AML-193 (cell line): ENCODE measurements around the gene RHEBL1.
A peak's percentile ranks its signal among the peaks of the same experiment; 100 is the strongest.

ENCODE experiments used
- DNase-seq, 2 experiments: peaks; one replicate each; lab custom pipeline; 2025; lab: John Stamatoyannopoulos, UW

The RHEBL1 gene

DNA sequence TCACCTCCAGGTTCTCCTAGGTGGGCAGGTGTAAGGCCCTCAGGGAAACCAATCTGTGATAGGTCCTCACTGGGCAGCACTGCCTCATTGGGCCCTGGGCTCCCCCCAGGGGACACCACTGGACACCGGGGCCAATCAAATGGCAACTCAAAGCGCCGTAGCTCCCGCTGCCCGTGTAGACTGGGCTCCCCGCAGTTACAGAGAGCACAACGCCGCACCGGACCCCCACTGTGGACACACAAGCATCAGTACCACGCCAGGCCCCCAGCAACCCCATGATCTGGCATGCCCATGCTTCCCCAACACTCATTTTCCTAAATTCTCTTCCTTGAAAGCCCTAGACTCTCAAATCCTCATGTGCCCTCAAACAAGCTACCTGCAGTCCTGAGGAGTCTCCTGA is 15.3 kb downstream of the RHEBL1 start:
- DNase-seq, result no peak

DNA sequence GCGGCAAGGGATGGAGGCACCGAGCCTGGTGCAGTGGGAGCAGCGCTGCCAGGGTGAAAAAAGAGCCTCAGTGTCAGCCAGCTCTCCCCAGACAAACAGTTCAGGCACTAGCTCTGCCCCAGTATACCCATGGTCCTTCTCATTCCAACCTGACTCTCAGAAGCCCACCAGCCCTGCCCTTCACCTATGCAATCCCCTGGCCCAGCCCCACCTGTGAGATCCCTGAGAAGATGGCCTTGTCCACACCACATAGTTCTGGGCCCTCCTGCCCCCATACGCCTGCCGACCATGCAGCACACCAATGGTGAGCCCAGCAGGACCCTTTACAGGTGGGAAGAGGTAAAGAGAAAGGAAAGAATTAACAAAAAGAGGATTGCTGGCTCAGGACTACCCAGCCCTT is 15.7 kb downstream of the RHEBL1 start:
- DNase-seq, result no peak

DNA sequence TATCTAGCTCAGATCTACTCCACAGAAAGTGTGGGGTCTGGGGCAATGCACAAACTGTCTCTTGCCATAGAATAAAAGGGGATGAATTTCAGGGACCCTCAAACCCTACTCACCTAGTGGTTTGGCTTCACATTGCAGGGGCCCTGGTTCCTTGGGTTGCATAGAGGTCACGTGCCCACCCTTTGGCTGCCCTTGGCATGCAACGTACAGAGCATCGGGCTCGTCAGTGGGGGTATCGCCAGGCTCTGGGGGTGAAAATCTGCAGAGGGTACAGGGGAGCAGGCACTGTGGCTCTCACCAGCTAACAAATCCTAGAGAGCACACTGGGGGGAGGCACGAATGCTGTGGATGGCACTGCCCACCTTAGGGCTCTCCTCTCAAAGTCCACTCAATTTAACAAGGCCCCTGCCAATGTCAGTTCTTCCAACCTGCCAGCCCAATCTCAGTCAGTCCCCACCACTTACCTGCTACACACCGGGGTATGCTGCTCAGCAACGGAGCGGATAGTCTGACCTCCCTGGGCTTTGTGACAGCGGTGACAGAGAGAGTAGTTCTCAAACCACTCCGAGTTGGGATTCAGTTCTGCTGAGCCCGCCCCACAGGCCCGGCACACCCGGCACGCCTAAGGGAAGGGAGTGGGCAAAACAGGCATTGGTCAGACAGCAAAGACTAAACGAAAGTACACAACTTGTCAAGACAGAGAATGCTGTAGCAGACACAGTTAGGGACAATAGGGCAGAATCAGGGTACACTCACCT is 17.1 kb downstream of the RHEBL1 start:
- no peak for DNase-seq

DNA sequence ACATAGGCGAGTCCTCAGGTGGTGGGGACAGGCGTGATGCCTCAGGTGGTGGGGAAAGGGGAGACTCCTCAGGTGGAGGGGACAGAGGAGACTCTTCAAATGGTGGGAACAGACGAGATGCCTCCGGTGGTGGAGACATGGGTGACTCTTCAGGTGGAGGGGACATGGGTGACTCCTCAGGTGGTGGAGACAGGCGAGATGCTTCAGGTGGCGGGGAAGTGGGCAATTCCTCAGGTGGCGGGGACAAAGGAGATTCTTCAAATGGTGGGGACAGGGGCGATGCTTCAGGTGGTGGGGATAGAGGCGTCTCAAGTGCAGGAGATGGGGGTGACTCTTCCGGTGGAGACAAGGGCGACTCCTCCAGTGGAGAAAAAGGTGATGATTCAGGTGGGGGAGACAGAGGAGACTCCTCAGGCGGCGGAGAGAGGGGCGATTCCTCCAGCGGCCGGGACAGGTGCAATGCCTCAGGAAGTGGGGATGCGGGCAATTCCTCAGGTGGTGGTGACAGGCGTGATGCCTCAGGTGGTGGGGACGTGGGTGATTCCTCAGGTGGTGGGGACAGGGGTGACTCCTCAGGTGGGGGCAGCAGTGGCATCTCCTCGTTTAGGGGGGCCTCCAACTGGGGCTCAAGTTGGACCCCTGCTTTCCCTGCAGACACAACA is 17.9 kb downstream of the RHEBL1 start:
- DNase-seq, result no peak

DNA sequence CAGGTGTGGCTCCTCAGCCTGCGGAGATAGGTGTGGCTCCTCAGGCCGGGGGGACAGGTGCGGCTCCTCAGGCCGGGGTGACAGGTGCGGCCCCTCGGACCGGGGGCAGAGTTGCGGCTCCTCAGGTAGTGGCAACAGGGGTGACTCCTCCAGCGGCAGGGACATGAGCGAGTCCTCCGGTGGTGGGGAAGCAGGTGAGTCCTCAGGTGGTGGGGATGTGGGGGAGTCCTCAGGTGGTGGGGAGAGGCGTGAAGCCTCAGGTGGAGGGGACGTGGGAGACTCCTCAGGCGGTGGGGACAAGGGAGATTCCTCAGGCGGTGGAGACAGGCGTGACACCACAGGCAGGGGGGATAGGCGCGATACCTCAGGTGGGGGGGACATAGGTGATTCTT is 18.4 kb downstream of the RHEBL1 start:
- no peak for DNase-seq

DNA sequence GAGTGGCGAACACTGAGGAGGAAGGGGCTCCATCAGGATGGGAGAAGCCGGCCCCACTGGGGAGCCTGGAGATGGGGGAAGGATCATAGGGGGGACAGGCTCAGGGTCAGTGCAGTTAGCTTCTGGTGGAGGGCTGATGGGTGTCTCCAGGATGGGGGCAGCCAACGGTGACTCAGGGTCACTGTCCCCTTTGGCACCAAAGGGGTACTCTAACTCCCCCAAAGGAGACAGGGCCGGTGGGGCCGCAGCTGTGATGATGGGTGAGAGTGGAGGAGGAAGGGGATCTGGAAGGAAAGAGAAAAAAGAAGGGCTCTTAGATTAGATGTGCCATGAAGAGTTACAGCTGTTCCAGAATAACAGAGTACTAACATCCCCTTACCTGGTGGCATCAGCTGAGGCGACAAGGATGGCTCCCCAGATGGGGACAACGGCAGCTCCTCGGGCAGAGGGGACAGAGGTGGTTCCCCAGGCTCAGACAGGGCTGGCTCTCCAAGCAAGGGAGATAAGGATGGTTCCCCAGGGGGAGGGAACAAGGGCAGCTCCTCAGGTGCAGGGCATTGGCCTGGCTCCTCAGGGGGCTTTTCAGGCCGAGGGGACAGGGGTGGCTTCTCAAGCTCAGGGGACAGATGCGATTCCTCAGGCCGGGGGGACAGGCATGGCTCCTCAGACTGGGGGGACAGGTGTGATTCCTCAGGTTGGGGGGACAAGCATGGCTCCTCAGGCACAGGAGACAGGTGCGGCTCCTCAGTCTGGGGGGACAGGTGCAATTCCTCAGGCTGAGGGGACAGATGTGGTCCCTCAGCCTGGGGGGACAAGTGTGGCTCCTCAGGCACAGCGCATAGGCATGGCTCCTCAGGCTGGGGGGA is 19.0 kb downstream of the RHEBL1 start:
- DNase-seq, result no peak

DNA sequence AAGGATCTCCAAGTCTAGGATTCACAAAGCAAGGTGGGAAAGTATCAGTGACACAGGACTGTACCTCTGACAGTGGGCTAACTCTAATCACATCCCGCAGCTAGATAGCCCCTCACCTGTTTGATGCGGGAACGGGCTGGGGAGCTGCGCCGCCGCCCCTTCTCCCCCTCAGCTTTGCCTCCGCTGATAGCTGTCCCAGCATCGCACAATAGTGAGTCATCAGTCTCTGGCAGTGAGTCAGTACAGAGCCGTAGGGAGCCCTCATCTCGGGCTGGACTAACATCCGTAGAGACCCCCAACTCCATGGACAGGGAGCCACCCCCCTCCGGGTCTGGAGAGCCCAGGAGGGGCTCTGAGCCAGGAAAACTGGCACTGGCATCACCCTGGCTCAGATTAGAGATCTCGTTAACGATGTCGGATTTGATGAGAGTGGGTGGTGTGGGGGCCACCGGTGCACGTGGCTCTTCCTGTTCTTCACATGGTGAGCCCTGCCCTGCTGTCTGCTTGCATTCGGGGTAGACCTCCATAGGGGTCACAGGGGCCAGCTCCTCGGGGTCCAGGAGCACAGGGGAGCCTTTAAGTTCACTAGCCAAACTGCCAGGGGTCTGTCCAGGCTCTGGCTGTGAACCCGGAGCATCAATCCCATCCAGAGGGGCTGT is 20.1 kb downstream of the RHEBL1 start:
- no peak for DNase-seq

DNA sequence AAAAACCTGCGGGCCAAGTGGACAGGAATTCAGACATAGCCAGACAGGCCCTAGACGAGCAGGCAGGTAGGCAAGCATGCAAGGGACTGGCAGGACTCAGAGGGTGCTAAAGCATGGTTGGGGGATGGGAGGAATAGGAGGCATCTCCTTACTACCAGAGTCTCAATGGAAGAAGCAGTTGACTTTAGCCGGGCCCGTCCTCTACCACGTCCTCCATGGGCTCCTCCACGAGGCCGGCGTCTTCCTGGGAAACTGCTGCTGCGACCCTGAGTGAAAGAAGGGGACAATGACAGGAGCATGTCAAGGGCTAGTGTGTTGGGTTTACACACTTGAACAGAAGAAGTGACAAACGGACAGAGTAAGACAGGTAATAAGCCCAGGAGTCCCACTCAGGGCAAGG is 20.8 kb downstream of the RHEBL1 start:
- DNase-seq, result no peak

DNA sequence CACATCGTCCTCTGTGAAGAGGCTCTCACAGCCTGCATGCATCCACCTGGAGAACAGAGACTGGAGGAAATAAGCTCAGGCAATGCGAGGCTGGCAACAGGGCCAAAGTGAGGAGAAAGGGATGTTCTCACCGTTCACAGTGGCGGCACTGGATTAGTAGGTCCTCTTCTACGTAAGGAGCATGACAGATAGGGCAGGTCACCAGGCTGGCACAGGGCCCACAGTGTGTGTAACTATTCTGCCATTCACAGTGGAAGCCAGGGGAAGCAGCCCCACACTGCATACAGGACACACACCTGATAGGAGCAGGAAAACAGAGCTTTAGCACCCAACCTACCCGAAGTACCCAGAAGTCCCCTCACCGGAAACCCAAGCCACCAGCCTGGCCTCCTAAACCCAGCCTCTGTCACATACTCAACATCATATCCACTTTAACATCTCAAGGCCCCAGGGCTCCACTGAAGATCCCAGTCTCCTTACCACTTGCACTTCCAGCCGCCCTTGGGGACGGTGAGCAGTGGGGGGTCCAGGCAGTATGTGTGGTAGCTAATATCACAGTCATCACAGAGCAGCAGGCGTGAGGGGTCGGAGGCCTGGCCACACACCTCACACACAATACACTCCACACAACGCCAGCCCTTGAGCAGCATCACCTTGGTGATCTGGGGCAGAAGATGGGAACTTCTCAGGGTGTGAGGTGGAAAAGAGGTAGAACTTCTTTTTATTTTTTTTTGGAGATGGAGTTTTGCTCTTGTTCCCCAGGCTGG is 23.5 kb downstream of the RHEBL1 start:
- DNase-seq, result no peak

DNA sequence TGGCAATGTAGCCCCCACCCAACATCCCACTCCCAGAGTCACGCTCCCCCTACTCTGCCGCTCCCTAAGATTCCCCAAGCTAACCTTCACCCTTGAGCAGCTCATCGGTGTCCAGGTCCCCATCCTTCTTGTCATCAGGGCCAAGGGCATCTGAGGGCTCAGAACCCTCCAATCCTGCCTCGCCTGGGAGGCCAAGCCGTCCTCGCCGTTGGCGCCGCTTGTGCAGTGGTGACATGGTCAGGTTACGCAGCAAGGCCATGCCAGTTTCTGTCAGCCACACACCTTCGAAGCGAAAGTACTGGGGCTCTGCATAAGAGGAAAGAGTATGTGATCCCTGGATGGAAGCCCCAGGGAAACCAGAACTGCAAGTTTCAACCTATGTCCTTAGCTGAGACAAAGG is 25.1 kb downstream of the RHEBL1 start:
- DNase-seq, result no peak

DNA sequence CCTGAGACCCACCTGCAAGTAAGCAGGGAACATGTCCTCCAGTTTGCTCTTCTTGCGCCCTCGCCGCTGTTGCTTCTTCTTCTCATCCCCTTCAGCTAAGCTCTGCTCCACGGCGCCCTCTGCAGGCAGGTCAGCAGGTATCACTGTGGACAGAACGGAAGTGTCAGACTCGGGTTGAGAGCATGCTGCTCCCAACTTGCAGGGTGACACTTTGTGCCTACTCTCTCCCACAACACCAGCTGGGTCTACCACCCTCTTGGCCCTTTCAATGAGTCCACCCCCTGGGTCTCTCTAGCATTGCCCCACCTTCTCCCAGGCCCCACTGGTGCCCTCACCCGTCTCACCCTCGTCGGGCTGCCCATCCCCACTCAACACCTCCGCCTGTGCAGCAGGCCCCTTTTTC is 25.9 kb downstream of the RHEBL1 start:
- peak; percentile 29 to 54 for DNase-seq

DNA sequence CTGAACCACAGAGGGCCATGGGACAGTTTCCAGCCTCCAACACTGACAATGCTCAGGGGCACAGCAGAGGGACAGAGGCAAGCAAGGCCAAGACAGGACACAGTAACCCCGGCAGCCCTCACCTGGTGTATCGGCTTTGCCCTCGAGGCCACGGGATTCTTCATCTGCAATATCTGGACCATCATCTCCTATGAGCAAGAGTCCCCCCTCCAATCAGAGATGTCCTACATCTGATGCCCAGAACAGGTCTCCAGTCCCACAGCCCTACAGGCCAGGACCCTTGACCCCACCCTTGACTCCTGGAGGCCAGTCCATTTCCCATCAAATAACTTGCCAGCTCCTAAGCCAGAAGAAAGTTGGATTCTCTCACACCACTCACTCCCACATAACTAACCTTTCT is 26.5 kb downstream of the RHEBL1 start:
- no peak for DNase-seq

DNA sequence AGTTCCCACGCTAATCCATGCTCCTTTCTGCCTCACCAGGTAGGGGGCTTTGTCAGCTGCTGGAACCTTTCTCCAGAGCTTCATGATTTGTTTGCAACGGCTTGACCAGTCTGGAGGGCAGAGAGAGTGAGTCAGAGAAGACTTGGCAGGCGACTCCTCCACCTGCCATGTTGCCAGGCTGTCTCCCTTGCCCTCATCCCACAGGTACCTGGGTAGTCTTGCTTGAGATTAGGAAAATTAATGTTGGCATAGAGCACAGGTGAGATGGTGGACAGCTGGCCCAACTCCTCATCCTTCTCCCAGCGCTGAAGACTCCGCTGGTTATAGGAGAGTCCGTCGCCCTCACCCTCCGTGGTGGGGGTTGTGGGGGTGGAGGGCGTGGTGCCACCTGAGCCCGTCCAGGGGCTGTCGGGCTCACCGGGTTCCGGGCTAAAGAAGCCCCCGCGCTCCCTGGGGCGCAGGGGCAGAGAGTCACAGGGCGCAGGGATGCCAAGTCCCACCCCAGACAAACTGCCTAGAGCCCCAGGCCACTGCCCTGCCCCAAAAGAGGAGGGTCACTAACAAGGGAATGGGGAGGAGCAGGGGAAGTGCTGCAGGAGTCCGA is 27.8 kb downstream of the RHEBL1 start:
- DNase-seq, result no peak

DNA sequence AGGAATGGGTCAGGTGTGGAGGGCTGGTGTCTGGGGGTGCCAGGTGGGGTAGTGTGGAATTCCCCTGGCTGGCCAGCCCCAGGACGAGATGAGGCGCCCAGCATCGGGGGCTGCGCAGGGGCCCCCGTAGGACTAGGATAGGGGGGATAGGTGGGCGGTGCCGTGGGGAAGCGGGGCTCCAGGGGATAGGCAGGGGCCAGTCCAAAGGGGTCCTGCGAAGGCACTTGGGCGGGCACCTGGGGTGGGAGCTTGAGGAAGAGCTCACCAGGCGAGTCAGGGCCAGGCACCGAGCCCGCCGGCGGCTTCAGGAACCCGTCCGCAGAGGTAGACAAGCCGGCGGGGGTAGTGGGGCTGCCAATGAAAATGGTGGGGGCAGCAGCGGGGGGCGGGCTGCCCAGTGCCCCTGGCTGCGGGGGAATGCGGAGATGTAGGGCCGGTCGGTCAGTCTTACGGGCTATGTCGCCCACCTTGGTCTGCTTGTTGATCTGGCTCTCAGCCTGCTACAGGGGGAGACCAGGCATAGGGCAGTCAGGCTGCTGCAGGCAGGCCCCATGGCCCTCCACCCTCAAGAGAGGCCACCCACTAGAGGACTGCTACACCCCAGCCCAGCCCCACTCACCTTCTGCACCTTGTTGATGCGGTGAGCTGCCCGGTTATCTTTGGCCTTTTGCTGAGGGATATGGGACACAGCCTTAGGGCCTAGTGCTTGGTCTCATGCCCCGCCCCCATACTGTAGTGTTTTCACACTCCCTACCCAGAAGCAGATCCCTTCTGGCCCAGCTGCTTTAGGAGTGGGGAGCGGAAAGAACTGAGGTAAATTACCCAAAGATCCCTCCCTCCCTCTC is 28.5 kb downstream of the RHEBL1 start:
- no peak for DNase-seq

DNA sequence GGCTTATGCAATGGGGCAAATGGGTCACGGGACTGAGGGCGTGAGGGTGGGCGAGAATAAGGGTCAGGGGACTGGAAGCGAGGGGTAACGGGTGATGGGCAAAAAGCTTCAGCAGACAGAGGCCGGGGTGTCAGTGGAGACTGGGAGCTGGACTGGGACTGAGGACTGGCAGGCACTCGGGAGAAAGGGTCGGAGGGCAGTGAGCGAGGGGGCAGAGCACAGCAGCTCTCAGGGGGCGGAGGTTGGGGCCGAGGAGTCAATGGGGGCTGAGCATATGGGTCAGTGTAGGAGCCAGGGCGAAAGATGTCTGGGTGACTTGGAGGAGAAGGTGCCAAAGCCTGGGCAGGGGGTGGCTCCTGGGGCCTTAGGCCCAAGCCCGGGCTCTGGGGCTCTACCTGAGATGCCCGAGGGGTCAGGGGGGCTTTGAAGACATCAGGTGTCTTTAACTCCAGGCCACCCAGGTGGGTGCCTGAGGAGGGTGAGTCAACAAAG is 29.4 kb downstream of the RHEBL1 start:
- DNase-seq, result no peak

DNA sequence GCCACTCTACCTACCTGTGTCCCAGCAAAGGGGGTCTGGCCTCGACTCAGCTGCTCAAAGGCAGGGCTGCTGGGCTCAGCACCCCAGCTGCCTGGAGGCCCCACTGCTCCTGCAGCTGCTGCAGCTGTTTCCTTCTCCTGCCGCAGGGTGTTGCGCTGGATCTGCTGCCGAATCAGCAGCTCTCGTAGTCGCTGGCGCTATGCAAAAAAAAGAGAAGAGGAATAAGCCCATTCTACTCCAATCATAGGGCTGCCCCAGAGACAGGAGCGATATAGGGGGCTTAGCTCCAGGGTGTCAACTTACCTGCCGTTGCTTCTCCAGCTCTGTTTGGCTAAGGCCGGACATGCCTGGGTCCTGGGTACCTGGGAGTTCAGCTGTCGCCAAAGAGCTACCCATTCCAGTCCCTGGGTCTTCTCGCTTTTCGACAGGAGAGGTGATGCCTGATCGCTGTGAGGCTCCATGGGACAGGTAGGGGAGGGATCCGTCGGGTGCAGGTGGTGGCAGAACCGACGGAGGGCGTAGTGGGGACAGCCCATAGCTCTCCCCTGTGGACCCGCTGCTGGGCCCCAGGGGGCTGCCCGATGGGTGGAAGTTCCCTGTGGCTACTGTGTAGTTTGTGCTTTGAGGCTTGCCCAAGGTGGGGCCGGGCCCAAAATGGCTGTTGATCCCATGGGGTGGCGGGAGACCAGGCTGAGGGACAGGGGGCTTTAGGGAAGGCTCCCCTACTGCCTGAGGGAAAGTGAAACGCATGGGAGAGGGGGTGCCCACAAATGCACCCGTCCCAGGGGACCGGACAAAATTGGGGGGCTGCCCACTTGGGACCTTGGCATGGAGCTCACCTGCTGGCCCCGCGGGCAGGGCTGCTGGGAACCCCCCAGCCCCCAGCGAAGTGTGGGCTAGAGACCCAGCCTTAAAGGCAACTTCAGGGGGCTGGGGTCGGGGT is 30.1 kb downstream of the RHEBL1 start:
- no peak for DNase-seq

DNA sequence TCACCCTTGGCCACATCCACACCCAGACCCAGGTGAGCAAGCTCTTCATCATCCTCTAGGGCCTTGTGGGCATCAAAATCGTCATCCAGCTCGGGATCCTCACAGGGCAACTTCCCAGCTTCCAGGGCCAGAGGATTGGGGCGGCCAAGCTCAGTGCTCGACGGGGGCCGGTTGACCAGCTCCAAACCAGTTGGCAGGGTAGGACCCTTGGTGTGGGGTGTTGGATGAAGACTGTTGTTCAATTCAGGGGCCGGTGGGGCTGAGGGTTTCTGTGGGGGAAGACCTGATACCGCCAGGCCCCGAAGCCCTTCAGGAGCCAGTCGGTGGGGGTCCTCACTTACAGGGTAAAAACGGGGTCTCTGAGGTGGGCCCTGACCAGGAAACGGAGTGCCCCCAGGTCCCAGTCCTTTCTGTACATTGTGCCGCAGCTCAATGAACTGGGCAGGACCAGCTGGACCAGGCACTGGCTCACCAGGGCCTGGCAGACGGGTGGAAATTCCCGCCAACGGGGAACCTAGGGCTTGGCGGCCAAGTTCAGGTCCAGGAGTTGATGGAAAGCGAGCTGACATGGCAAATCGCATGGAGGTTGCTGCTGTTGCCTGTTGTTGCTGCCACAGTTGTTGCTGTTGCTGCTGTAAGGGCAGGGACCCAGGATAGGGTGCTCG is 31.4 kb downstream of the RHEBL1 start:
- DNase-seq, result no peak

DNA sequence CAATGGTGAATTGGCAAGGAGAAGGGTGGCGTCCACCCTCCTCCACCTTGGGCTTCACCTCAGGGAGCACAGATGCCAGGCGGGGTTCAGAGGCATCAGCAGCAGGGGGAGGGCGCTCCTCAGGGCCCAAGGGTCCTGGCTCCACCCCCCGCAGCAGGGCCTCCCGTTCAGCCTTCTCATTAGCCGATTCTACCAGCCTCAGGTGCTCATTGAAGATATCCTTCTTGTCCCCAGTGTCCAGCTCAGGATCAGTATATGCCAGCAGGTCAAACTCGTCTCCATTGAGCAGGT is 31.9 kb downstream of the RHEBL1 start:
- no peak for DNase-seq
